GM12878 (cell line): ENCODE data around the gene PCDHAC2. TPM values are rescaled to one million over a fixed set of nuclear protein-coding genes. Genes with fewer than 3 reads are reported as not detected.

Experiments used
- ATAC-seq: fragments of 200-7000 bp; cut with Tn5 transposase; 3 replicates; pipeline ENCODE4 v1.9.1; 2020; ENCODE audit warnings: mild to moderate bottlenecking, moderate library complexity
- BruUV-seq: library from RNA; stranded (reverse); fragments of 400-500 nt; replicated peaks from 2 replicates; lab custom pipeline; 2021; lab: Mats Ljungman, UMichigan
- CTCF ChIA-PET: fragments of 300-600 bp; sonication (Branson Sonifier 250); formaldehyde crosslinking; extraction: SDS; loops from one replicate; lab custom pipeline; 2021; ENCODE audit warnings: inconsistent platforms; lab: Yijun Ruan, JAX
- POLR2A ChIA-PET: fragments of 350-600 bp; formaldehyde crosslinking; extraction: SDS; loops from one replicate; lab custom pipeline; 2021; ENCODE audit warnings: inconsistent platforms; lab: Charles Lee
- RAD21 ChIA-PET: fragments of 300-600 bp; sonication (Branson Sonifier 250); formaldehyde crosslinking; loops from one replicate; lab custom pipeline; 2023; ENCODE audit warnings: antibody characterized with exemption; ENCODE audit not compliant: unreplicated experiment; lab: Charles Lee
- SMC1A ChIA-PET: fragments of 300-600 bp; sonication (Branson Sonifier 250); formaldehyde crosslinking; loops from one replicate; lab custom pipeline; 2023; ENCODE audit not compliant: unreplicated experiment, uncharacterized antibody; lab: Charles Lee
- DNase-seq: peaks from one replicate; pipeline ENCODE4 v3.0.0-alpha.2; 2011; ENCODE audit warnings: low read depth, low spot score
- FAIRE-seq: peaks from 3 replicates; lab custom pipeline; 2011; peaks lifted over from hg19 to GRCh38; lab: Jason Lieb, UNC
- H2AFZ ChIP-seq: 2 replicates; pipeline ENCODE4 v1.6.0; 2011; ENCODE audit warnings: low read depth, low read length, control low read depth; ENCODE audit not compliant: control insufficient read depth
- H3K27ac ChIP-seq: 2 replicates; pipeline ENCODE4 v1.5.1; 2011; ENCODE audit warnings: control low read depth; ENCODE audit not compliant: control insufficient read depth, insufficient read depth
- H3K27me3 ChIP-seq, 2 experiments: replicated peaks in 1 of 2; 2 replicates each; pipeline versions ENCODE4 v1.6.0 to v1.6.1; 2011; ENCODE audit warnings: low read length in 1 of 2; ENCODE audit not compliant: control insufficient read depth in 2 of 2, insufficient read depth in 2 of 2
- H3K36me3 ChIP-seq, 2 experiments: 2 replicates each; pipeline ENCODE4 v1.5.1; 2011; ENCODE audit warnings: low read length in 1 of 2; ENCODE audit not compliant: control insufficient read depth in 2 of 2, insufficient read depth in 2 of 2
- H3K4me1 ChIP-seq: 2 replicates; pipeline ENCODE4 v1.6.1; 2011; ENCODE audit warnings: mild to moderate bottlenecking, low read length, moderate library complexity, mixed read lengths; ENCODE audit not compliant: control insufficient read depth, insufficient read depth
- H3K4me2 ChIP-seq: 2 replicates; pipeline ENCODE4 v1.6.0; 2011; ENCODE audit warnings: control low read depth; ENCODE audit not compliant: control insufficient read depth, insufficient read depth
- H3K4me3 ChIP-seq: fragments of 200-600 bp; sonication (generic); 2 replicates; pipeline ENCODE4 v1.5.1; 2016
- H3K79me2 ChIP-seq: 2 replicates; pipeline ENCODE4 v1.6.0; 2011; ENCODE audit warnings: low read length; ENCODE audit not compliant: control insufficient read depth, insufficient read depth
- H3K9ac ChIP-seq: 2 replicates; pipeline ENCODE4 v1.8.0; 2011; ENCODE audit warnings: low read length, control low read depth, mixed read lengths; ENCODE audit not compliant: control insufficient read depth, insufficient read depth
- H3K9me3 ChIP-seq: replicated peaks from 3 replicates; pipeline ENCODE4 v1.5.1; 2011; ENCODE audit warnings: mild to moderate bottlenecking, low read length; ENCODE audit not compliant: control insufficient read depth, insufficient read depth
- H4K20me1 ChIP-seq: 2 replicates; pipeline ENCODE4 v1.6.0; 2011; ENCODE audit not compliant: control insufficient read depth, insufficient read depth
- ATF2 ChIP-seq: IDR thresholded peaks from 2 replicates; pipeline ENCODE4 v1.6.1; 2012; ENCODE audit warnings: low read length, inconsistent platforms
- CBX3 ChIP-seq: fragments of 200-600 bp; sonication (generic); IDR thresholded peaks from 2 replicates; pipeline ENCODE4 v1.6.1; 2016; ENCODE audit warnings: low read depth, borderline replicate concordance
- CBX5 ChIP-seq: sonication (generic); IDR thresholded peaks from 2 replicates; pipeline ENCODE4 v1.6.1; 2016; ENCODE audit warnings: low read depth, moderate library complexity, mild to moderate bottlenecking, inconsistent platforms
- ELK1 ChIP-seq: IDR thresholded peaks from 2 replicates; pipeline ENCODE4 v1.6.1; 2012; ENCODE audit warnings: low read depth, low read length, improper control_type of control experiment
- FOXK2 ChIP-seq: fragments of 450-650 bp; IDR thresholded peaks from 2 replicates; pipeline ENCODE4 v1.6.1; 2017; ENCODE audit warnings: mild to moderate bottlenecking, moderate library complexity
- HDAC6 ChIP-seq: fragments of 200-600 bp; sonication (generic); IDR thresholded peaks from one replicate; pipeline ENCODE4 v1.8.0; 2017; ENCODE audit warnings: antibody characterized with exemption; ENCODE audit not compliant: unreplicated experiment
- IRF5 ChIP-seq: fragments of 450-650 bp; IDR thresholded peaks from 2 replicates; pipeline ENCODE4 v1.6.1; 2017; ENCODE audit warnings: borderline replicate concordance
- JUND ChIP-seq: IDR thresholded peaks from 2 replicates; pipeline ENCODE4 v1.6.1; 2012; ENCODE audit warnings: low read depth, mild to moderate bottlenecking, low read length, improper control_type of control experiment, moderate library complexity
- NBN ChIP-seq: fragments of 450-650 bp; IDR thresholded peaks from 2 replicates; pipeline ENCODE4 v1.6.1; 2016
- NRF1 ChIP-seq: conservative IDR thresholded peaks from 2 replicates; pipeline ENCODE4 v1.6.1; 2011; ENCODE audit warnings: mild to moderate bottlenecking, low read depth, low read length, improper control_type of control experiment
- PRDM15 ChIP-seq: fragments of 450-650 bp; formaldehyde crosslinking; IDR thresholded peaks from 2 replicates; pipeline ENCODE4 v1.4.0; 2020; ENCODE audit warnings: mild to moderate bottlenecking, moderate library complexity
- RUNX3 ChIP-seq: IDR thresholded peaks from 2 replicates; pipeline ENCODE4 v1.6.1; 2012; ENCODE audit warnings: low read length, inconsistent platforms
- SUZ12 ChIP-seq: fragments of 200-600 bp; sonication (generic); IDR thresholded peaks from one replicate; pipeline ENCODE4 v1.6.1; 2018; ENCODE audit warnings: antibody characterized with exemption, mild to moderate bottlenecking; ENCODE audit not compliant: unreplicated experiment
- TAF1 ChIP-seq: IDR thresholded peaks from 2 replicates; pipeline ENCODE4 v1.6.1; 2011; ENCODE audit warnings: mild to moderate bottlenecking, low read depth, low read length, borderline replicate concordance
- TCF12 ChIP-seq: IDR thresholded peaks from 2 replicates; pipeline ENCODE4 v1.6.1; 2011; ENCODE audit warnings: low read depth, mild to moderate bottlenecking, low read length
- WGBS: methylation state at CpG from one replicate; pipeline ENCODE4 v1.1.6; 2016; ENCODE audit warnings: low lambda C conversion rate; ENCODE audit not compliant: insufficient replicate concordance, insufficient coverage; ENCODE audit errors: missing lambda C conversion rate; 5-methylcytosine and 5-hydroxymethylcytosine counted together
- in situ Hi-C: fragments of 300-500 bp; cut with MboI; formaldehyde crosslinking; loops from 9 replicates; pipeline ENCODE4 v1.14.3; 2018; ENCODE audit warnings: mixed read lengths
- intact Hi-C: fragments of 100-400 bp; cut with micrococcal nuclease; formaldehyde crosslinking; loops from one replicate; pipeline ENCODE4 v1.14.2; 2022; ENCODE audit not compliant: unreplicated experiment
- polyA plus RNA-seq, 11 experiments: library from polyadenylated mRNA; depleted of rRNA in 4 of 11; unstranded in 6 of 11; stranded (reverse) in 5 of 11; fragments of >200 nt; fragmentation: Nextera tagmentation in 4 of 11; fragmentation: Illumina TruSeq in 1 of 11; extraction: Ambion mirVana in 4 of 11; extraction: Trizol in 1 of 11; gene quantifications; 1 replicate in 1 of 11; 2 replicates in 10 of 11; pipeline versions ENCODE4 v1.2.1 to v1.2.3, GENCODE V29; 2011 to 2016; ENCODE audit warnings: inconsistent platforms in 2 of 11, missing spikeins in 2 of 11, low read depth in 1 of 11
- total RNA-seq, 4 experiments: library from RNA; depleted of rRNA in 3 of 4; stranded (reverse); fragments of >200 nt in 3 of 4; fragmentation: Illumina TruSeq in 1 of 4; extraction: Trizol in 1 of 4; gene quantifications; 2 replicates each; pipeline versions ENCODE4 v1.2.1 to v1.2.3, GENCODE V29; 2013 to 2021

PCDHAC2 gene
- total and polyA plus RNA-seq, 10 of the 15 experiments (the other 5 are each of a cell fraction or from before 2014, with no cell fraction given): 0.06 TPM; not detected in 9

- ChIA-PET RAD21 (no interaction called here), CTCF (no interaction called here), POLR2A (no interaction called here), SMC1A (no interaction called here)
- H3K9me3 ChIP-seq: no peaks in the 10 kb centered on the region
- H3K4me1 ChIP-seq: no peaks in the 10 kb centered on the region
- in situ Hi-C loops: no loop called here
- TF ChIP-seq IRF5 (no peak), PRDM15 (CRISPR knock-in tag) (no peak), CBX3 (no peak), TCF12 (no peak), CBX5 (no peak), NBN (no peak), FOXK2 (no peak), HDAC6 (no peak), ATF2 (no peak), RUNX3 (no peak), SUZ12 (no peak), ELK1 (no peak), TAF1 (no peak), NRF1 (no peak), JUND (no peak)
- H2AFZ ChIP-seq: no peak overlapping the region
- H3K4me3 ChIP-seq: no peak overlapping the region
- no peak for ATAC-seq
- H4K20me1 ChIP-seq: no peaks in the 10 kb centered on the region
- no peak overlapping the region for H3K27ac ChIP-seq
- H3K4me2 ChIP-seq: no peak overlapping the region
- no peaks in the 10 kb centered on the region for H3K79me2 ChIP-seq
- H3K27me3 ChIP-seq: no peaks in the 10 kb centered on the region
- intact Hi-C loops: no loop called here
- DNase-seq: no peak
- no peak overlapping the region for H3K9ac ChIP-seq
- WGBS: 9% methylated on average over 2 of the region's 2 CpGs
- FAIRE-seq: no peak
- BruUV-seq: no TSS peak
- no peaks in the 10 kb centered on the region for H3K36me3 ChIP-seq
These were observed 19.7 kb upstream of the PCDHAC2 start for GRCh38 chr5:140946578-140946977.
